NT2/D1 (cell line): Measurements from ENCODE around the gene GCG.

Source experiments
- SUZ12 ChIP-seq: IDR thresholded peaks from 2 replicates; pipeline ENCODE4 v1.6.1; 2011; ENCODE audit not compliant: insufficient read length, insufficient read depth; ENCODE audit errors: extremely low read depth
- YY1 ChIP-seq: IDR thresholded peaks from 2 replicates; pipeline ENCODE4 v1.6.1; 2011; ENCODE audit not compliant: insufficient read length, insufficient read depth

DNA sequence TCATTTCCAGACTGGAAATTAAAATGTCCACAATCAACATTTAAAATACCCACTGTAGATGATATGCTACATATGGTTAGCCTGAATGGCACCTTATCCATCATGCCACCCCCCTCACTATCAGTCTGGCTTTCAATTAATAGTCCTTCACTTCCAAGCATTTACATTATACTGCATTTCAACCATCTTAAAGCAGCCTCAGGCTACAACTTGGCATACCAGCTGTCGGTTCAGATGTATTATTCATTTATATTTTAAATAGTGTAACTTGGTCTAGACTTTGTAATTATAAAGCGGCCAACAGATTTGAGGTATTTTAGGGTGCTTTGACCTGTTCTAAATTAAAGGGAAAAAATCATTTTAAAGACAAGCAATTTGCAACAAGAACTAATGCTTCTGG, 2.6 kb downstream of the GCG start:
- TF ChIP-seq SUZ12 = no peak
- TF ChIP-seq YY1 = no peak
